Fibroblast of pulmonary artery (primary cell): ENCODE results near the gene GALNT2.

Experiments used
- DNase-seq: peaks from one replicate; pipeline ENCODE4 v3.0.0-alpha.2; 2010; ENCODE audit warnings: low read depth
- H3K4me3 ChIP-seq: replicated peaks from 2 replicates; pipeline ENCODE4 v1.5.1; 2011; ENCODE audit warnings: low read depth, mild to moderate bottlenecking, control low read depth, low read length, moderate library complexity
- CTCF ChIP-seq: IDR thresholded peaks from 2 replicates; pipeline ENCODE4 v1.5.1; 2011; ENCODE audit warnings: mild to moderate bottlenecking, control low read depth, low read length, inconsistent platforms; ENCODE audit errors: missing control alignments

Gene GALNT2

GRCh38 chr1:230219174-230220067, 152.4 kb downstream of the GALNT2 start:
- no peak for TF ChIP-seq CTCF
- H3K4me3 ChIP-seq, result no peak overlapping the region
- DNase-seq, result no peak

GRCh38 chr1:230220478-230220877, 153.4 kb downstream of the GALNT2 start:
- TF ChIP-seq CTCF, result no peak
- no peak overlapping the region for H3K4me3 ChIP-seq
- DNase-seq, result no peak

- no peak for DNase-seq
- no peak overlapping the region for H3K4me3 ChIP-seq
- TF ChIP-seq CTCF, result no peak
Observed at GRCh38 chr1:230220907-230221306, 153.9 kb downstream of the GALNT2 start.

GRCh38 chr1:230222678-230223077, 155.6 kb downstream of the GALNT2 start:
- H3K4me3 ChIP-seq, result peak overlapping the region; percentile 19
- DNase-seq, result peak; percentile 37
- TF ChIP-seq CTCF, result peak; percentile 44

GRCh38 chr1:230224101-230224960, 157.3 kb downstream of the GALNT2 start:
- TF ChIP-seq CTCF, result no peak
- no peak overlapping the region for H3K4me3 ChIP-seq
- no peak for DNase-seq

GRCh38 chr1:230226007-230226800, 159.2 kb downstream of the GALNT2 start:
- DNase-seq, result no peak
- TF ChIP-seq CTCF, result no peak
- H3K4me3 ChIP-seq, result no peak overlapping the region
